Measurements from ENCODE around the gene CMTM8. TPM values are rescaled to one million over a fixed set of nuclear protein-coding genes. Genes with fewer than 3 reads are reported as not detected.
"Not testable (repeated sequence)": the region's sequence is repeated elsewhere in the genome, so short reads cannot be mapped to it uniquely, and the experiment has no call there.

Gene CMTM8
- total RNA-seq, 1 donor from 2014 or later = 3.4 TPM

DNA sequence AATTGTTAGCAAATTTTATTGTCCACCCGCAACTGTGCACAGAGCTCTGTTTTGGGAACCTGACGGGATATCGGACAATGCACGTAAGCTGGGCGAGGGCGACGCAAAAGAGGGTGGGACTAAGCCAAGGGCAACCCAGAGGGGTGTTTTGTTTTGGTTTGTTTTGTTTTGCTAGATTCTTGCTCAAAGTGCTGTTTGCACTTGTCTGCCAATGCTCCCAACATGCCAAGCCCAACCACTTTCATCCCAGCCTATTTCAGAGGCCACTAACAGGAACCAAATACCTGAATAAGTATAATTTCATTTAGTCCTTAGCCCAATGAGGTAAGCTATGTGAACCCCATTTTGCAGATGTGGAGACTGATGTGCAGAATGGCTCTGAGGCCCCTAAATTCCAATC lies 143.4 kb downstream of the CMTM8 start:
- DNase-seq = no peak

DNA sequence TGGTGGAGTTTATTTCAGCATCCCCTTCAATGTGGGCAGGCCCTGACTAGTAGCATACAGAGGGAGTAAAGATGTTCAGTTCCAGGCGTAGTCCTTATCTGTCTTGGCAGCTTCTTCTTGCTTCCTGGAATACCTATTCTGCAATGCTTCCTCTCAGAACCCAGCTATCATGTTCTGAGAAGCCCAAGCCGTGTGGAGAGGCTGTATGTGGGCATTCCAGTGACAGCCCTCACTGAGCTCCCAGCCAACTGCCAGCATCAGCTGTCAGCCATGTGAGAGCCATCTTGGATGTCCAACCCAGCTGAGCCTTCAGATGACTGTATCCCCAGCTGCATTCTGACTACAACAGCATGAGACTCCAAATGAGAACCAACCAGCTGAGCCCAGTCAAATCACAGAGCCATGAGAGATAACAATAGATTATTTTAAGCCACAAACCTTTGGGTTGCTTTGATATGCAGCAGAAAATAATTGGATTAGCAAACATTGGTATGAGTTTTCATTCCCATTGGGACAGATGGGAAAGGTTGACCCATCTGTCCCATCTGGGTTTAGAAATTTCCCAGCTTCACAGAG lies 144.7 kb downstream of the CMTM8 start:
- DNase-seq = no peak

DNA sequence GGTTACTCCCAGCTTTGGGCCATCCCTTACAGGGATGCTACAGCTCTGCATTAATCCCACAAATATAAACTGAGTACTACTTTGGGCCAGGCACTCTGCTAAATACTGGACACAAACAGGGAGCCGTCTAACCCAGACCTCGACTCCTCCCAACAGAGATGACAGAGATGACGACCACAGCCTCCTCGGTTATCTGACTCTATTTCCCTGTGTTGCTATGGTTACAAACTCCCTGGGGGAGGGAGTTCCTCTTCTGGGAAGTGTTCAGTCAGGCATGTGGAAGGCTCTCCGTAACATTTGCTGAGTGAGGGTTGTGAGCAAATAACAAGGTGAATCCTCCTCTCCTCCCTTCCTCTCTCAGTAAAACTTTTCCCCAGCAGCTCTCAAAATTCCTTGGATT lies 146.5 kb downstream of the CMTM8 start:
- DNase-seq = peak; percentile 55

DNA sequence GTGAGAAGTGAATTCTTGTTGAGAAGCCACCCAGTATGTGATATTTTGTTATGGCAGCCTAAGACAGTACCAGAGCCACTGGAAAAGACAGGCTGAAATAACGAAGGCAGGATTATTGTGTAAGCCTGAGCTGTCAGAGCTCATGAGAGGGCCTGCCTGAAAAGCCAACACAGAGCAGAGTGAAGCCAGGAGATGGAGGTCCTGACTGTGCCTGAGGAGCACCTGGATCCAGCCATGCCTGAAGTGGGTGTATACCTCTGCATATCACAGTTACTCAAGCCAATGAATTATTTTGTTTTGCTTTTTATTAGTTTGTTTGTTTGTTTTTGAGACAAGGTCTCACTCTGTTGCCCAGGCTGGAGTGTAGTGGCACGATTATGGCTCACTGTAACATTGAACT lies 149.0 kb downstream of the CMTM8 start:
- no peak for DNase-seq

DNA sequence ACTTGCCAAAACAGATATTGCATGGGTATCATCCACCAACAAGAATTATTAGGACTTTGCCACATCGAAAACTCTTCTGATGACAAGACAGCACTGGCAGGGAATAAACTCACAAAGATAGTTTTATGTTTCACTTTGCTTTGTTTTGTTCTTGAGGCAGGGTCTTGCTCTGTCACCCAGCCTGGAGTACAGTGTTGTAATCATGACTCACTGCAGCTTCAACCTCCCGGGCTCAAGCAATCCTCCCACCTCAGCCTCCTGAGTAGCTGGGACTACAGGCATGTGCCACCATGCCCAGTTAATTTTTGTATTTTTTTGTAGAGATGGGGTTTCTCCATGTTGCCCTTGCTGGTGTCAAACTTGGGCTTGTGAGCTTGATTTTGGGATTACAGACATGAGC lies 151.1 kb downstream of the CMTM8 start:
- not testable (repeated sequence) for DNase-seq

DNA sequence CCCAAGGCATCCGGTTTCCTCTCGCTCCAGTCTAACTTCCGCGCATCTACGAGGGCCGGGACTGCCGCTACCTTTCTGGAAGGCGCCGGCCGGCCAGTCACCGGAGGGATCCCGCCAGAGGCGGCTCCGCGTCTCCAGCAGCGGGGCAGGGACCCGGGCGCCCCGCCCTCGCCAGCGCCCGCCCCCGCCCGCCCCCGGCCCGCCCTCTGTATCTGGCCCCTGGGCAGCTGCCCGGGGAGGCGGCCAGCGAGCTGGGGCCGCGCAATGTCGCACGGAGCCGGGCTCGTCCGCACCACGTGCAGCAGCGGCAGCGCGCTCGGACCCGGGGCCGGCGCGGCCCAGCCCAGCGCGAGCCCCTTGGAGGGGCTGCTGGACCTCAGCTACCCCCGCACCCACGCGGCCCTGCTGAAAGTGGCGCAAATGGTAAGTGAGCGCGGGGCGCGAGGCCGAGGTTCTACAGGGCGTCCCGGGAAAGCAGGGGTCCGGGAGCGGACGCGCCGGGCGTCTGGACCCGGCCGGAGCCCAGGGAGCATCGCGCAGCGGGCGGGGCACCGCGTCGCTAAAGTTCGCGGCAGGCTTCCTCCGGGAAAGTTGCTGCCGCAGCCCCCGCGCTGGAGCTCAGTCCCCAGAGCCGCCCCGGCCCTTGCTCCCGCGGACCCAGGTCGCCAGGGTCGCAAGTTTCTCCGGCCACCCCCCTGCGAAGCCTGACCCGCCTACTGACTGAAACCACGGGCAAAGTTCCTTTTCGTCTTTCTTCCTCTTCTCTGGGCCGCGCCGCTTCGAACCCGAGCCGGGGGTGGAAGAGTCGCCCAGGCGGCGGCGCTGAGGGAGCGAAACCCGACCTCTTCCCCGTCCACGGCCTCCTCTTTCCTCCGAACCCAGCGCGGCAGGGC lies 153.4 kb downstream of the CMTM8 start, which contains the start of gene CMTM7:
Gene CMTM7, plus strand, starts transcription at position 211 of the 893 bp plus-strand sequence. Its CDS starts 54 bp downstream, at position 265.
- DNase-seq = peak; percentile 69

DNA sequence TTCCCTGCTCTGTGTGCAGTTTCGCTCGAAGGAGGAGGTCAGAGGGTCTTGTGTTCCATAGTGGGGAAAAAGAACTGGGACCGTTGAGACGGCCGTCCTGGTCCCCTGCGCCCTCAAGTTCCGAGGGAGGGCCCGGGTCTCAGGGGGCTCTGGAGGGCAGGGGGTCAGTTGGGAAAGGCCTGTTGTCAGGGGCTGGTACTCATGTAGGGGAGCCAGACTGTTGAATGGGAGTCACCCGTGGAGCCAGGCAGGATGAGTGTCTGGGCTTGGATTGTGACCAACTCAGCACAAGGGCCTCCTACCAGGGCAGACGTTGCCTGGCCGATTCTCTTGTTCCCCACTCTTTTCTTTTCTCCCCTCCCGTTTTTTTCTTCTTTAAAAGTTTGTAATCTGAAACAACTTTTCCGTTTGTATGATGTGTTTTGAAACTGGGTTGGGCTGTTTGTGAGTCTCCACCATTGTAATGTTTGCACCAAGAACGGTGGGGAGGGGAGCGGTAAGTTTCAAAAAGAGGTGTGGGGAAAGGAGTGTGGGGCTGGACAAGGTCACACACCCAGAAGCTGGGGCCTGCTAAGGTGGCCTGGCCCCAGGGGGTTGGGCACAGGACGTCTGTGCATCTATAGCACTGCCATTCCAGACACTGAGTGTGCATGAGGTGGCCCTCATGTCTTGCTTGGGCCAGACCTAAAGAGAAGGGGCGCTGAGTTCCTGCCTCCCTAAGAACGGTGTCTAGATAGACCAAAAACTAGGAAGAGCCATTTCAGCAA lies 154.2 kb downstream of the CMTM8 start:
- peak; percentile 62 for DNase-seq

DNA sequence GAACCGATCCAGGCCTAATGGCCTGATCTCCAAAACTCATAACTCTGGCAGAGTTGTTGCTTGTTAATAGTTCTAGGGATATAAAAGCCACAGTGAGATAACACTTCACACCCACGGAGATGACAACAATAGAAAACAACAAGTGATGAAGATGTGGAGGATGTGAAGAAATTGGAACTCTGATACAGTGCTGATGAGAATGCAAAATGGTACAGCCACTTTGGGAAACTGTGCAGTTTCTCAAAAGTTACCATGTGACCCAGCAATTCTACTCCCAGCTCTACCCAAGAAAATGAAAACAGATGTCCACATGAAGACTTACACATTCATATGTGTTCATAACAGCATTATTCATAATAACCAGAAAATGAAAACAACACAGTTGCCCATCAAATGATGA lies 157.0 kb downstream of the CMTM8 start:
- DNase-seq = no peak

DNA sequence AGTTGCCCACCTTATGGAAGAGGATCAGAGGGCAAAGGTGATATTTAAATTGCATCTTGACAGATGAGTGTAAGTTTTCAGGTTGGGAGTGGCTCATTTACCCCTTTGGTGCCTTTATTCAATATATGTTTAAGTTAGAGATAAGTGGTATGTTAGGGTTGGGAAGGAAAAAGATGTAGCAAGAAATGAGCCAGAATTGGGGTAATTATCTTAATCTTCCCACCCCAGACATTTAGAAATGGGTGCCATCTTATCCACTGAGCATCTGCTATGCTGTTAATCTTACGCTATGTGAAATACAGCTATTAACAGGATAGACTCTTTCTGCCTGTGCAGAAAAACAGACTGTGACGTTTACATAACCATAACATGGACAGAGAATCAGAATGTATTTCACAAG lies 159.5 kb downstream of the CMTM8 start:
- DNase-seq = no peak

DNA sequence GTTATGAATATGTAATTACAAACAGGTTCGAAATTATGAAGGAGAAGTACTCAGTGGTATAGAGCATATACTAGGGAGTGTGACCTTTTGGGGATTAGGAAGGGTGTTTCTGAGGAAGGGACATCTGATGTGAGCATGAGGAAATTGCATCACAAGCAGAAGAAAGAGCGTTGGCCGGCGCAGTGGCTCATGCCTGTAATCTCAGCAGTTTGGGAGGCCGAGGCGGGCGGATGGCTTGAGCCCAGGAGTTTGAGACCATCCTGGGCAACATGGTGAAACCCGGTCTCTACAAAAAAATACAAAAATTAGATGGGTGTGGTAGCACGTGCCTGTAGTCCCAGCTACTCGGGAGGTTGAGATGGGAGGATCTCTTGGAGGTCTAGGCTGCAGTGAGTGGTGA lies 160.1 kb downstream of the CMTM8 start:
- DNase-seq = no peak

DNA sequence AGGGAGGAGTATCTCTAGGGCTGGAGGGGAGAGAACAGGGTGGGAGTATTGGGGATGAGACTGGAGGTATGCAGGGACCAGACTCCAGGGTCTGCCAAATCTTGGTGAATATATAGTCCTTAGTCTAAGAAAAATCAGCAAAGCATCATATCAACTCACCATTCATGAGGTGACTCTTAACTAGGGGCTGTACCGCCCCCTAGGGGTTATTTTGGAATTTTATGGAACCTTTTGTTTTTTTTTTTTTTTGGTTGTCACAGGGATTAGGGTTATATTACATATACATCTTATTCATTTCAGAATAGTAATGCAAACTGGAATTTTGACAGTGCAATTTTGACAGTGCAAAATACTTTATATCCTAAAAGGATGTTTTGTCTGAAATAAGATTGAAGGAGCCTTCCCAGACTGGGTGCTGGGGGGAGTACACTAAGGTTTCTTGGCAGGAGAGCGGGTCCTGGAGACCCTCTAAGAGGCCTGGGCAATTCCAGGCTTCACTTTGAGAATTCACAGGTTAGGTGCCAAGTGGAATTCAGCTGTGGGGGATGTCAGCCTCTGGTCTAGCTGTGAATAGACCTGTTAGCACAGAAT lies 160.6 kb downstream of the CMTM8 start:
- peak; percentile 76 for DNase-seq

DNA sequence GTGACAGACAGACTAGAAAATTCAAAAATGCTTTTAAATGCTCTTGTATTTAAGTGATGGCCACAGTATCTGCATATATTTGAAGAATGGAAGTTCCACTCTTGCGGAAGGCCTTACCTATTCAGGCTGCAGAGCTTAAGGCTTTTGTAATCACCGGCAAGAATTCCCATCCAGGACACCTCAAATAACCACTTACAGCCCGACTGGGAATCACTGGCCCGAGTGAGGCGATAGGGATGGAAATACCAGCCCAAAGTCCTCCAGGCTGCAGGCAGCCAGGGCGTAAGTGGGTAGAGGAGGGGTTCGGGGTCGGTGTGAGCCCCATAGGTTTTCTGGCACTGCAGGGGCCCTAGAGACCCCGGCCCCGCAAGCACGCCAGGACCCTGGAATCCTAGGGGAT lies 162.6 kb downstream of the CMTM8 start:
- DNase-seq = no peak

DNA sequence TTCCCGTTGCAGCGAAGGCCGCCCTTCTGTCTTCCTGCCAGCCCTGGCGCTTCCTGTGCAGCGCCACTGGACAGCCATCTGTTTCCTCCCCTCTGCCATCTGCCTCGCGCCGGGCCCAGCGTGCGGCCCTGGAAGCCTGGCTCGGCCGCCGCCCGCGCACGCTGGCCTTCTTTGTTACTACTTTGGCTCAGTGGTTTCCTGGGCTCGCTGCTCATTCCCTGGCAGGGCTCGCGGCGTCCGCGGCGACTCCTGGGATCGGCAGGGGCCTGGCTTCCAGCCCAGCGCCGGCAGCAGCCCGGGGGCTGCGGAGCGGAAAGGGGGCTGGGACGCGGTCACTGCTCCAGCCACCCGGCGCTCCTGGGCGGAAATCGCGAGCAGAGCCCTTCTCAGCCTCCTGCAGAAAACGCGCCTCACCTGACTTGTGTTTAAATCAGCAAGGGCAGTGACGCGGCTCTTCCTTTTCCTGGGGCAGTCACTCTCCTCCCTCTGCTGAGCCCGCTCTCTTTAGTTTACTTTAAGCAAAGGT lies 163.1 kb downstream of the CMTM8 start:
- DNase-seq = peak; percentile 84

DNA sequence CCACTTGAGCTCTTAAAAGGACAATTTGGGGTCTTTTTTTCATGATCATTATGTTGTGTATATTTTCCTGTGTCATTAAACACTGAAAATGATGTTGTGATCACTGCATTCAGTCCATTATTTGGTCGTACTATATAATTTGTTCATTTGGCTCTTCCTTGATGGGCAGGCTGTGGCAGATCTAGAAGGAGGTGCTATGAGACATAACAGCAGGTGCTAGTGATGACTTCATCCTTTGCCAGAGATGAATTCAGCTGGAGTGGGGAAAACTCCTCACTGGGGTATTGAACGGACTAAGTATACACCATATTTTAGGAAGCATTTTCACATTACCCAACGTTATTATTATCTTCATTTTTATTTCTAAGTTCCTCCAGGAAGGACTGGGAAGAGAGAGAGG lies 165.2 kb downstream of the CMTM8 start:
- peak; percentile 56 for DNase-seq

DNA sequence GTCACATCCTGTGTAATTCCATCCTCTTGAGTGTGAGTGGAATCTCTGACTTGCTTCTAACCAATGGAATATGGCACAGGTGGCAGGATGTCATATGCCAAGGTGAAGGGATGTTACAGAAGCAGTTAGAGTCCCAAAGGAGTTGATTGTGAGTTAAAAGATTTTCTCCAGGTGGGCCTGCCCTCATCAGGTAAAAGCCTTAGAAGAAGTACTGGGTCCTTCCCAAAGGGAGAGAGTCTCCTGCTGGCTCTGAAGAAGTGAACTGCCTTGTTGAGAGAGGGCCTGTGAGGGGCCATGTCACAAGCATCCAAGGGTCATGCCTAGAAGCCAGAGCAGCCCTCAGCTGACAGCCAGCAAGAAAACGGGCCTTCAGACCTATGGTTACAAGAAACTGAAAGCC lies 166.2 kb downstream of the CMTM8 start:
- no peak for DNase-seq

DNA sequence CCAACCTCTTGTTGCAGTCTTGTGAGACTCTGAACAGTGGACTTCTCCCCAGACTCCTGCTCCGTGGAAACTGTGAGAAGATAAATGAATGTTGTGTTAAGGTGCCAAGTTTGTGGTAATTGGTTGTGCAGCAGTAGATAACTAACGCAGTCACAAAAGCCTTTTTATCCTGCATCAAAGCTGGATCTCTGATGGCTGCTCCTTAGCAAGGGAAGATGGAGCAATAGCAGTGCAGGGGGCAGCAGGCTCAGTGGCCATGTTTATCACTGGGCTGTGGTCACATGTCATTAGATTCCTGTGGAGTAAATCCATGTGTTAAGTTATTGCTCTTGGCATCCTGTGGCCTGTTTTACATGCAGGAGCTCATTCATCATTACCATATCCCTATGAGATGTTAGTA lies 166.7 kb downstream of the CMTM8 start:
- no peak for DNase-seq

DNA sequence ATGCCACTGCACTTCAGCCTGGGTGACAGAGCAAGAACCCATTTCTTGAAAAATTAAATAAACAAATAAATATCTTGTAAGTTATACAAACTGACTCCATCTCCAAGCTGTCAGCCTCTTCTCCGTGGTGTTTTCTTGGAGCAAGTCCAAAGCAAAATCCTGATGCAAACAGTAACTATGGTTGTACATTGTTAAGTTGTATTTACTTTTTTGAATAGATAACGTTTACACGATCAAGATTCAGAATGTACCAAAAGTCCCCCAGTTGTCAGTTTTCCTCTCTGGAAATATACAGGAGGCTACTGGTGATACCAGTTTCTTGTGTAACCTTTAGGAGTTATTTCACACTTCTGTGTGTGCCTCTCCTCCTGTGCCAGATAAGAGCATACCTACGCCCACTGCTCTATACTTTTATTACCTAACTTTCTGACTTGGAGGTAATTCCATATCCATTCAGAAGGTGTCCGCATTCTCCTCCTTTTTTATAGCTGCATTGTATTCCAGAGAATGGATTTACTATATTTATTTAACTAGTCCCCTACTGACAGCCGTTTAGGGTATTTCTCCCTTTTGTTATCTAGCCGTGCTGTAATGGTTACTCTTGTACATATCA lies 167.3 kb downstream of the CMTM8 start:
- DNase-seq = no peak

DNA sequence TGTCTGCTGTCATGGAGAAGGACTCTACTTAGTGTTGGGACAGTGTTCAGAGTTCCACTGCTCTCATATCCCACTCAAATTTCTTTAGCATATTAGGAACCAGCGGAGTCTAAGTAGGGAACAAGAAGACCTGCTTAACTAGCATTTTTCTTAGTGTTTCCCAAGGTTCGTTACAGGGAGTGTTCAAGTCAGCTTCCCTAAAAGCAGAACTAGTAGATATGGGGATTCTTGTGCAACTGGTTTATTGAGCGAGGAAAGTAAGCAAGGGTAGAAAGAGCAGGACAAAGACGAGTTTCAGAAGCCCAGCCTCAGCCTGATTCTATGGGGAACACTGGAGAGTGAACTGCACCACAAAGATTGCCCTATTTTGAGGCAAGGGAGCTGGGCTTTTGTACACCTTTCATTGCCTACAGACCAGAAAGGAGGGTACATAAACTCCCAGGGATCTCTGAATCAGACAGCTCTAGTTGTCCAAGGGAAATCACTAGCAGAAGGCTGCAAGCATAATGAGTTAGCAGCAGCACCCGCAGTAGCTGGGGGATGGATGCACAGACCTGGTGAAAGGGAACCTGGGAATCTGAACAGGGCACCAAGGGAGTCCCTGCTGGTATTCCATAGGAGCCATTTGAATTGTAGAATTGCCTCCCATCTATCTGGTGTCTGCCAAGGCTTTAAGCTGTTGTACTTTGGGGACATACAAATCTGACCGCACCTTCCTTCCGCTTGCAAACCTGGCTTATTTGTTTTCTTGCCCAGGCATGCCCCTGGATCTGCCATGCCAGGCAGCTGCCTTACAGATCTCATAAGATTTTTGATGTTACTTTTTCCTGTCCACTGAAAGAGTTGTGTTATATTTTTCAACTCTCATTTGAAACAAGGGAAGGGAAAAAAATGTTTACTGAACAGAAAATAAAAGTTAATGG lies 168.3 kb downstream of the CMTM8 start:
- DNase-seq = no peak

DNA sequence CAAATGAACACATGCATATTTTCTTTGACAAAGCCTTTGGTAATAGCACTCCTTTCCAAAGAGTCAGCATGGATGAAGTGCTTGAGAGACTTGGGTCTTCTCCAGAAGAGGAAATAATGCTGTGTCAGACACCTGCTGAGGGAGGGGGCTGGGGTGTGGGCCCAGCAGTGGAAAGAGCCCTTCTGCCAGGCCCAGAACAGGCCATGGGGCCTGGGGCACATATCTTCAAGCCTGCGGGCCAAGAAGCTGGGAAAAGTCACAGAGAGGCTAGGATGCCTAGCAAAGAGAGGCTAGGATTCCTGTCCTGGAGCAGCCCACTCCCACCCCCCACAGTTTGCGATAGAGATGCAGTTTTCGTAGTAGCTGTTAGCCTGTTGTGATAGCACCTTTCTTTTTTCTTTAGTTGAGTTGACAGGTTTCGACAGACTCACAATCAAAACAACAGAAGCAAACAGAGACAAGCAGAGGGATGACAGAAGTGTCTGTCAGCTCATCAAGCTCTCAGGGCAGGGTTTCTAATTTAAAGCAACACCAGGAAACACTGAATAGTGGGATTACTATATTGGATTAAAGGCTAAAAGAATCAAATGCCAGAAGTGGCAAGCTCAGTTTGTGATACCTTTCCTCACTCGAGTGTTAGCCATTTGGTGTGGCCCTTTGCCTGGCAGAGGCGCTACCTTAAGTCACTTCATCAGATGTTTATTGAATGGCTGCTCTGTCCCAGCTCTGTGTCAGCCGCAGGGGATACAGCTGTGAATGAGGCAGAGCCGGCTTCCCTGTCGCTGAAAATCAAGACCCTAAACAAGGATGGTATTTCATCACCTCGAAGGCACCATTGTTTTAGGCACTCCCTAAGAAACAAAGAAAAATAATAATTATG lies 172.1 kb downstream of the CMTM8 start:
- no peak for DNase-seq

DNA sequence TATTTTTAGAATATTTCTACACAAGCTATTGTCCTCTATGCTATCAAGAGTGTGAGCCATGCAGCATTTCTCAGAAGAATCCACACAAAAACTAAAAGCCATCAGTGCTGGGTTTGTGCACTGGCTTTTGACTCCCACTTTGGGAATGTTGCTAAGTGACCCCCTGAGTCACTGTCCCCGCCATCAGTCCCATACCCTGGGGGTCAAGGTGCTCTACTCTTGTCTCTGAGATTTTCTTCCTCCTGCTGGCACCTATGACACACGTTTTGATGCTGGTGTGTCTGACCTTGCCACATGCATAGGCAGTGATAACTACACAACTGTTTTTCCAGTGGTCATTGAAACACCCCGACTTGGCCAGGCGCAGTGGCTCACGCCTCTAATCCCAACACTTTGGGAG lies 173.0 kb downstream of the CMTM8 start:
- DNase-seq = no peak
